ENCODE data around the gene C1QTNF4. TPM values are rescaled to one million over a fixed set of nuclear protein-coding genes. Genes with fewer than 3 reads are reported as not detected.

The C1QTNF4 gene
- total and polyA plus RNA-seq, 2 of the 13 experiments (the other 11 are each of a cell fraction or from before 2014, with no cell fraction given) = not detected

DNA sequence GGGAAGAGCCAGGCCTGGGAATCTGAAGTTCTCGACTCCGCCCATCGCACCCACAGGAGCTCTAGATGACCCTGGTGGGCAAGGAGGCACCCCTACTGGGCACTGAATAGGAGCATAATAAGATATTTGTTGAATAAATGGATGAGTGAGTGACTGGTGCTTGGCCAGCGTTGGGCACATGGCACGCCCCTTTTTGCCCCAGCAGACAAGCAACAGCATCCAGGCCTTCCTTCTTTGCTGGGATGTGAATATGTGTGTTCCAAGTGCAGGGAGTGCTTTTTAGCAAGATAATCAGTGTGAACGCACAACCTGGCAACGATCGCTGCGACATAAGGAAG lies 40.8 kb downstream of the C1QTNF4 start (continued):
- TF ChIP-seq, protein P1, sequence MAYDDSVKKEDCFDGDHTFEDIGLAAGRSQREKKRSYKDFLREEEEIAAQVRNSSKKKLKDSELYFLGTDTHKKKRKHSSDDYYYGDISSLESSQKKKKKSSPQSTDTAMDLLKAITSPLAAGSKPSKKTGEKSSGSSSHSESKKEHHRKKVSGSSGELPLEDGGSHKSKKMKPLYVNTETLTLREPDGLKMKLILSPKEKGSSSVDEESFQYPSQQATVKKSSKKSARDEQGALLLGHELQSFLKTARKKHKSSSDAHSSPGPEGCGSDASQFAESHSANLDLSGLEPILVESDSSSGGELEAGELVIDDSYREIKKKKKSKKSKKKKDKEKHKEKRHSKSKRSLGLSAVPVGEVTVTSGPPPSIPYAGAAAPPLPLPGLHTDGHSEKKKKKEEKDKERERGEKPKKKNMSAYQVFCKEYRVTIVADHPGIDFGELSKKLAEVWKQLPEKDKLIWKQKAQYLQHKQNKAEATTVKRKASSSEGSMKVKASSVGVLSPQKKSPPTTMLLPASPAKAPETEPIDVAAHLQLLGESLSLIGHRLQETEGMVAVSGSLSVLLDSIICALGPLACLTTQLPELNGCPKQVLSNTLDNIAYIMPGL (CRISPR knock-in tag; IDR thresholded peaks at IDR 0.05; ENCODE audit: borderline replicate concordance in 1 of 2, low read depth in 1 of 2) = no peak
- TF ChIP-seq ZNF784 (CRISPR knock-in tag; IDR thresholded peaks at IDR 0.05; ENCODE audit: borderline replicate concordance) (no peak), MAX (IDR thresholded peaks at IDR 0.05) (no peak), ZNF567 (CRISPR knock-in tag; IDR thresholded peaks at IDR 0.05; ENCODE audit: borderline replicate concordance) (no peak)

GRCh38 chr11:47552566-47553405 lies 41.4 kb downstream of the C1QTNF4 start, which contains the start of gene CELF1:
Gene CELF1, minus strand, starts transcription at chr11:47553132. Its CDS starts 53,609 bp downstream, at chr11:47499523.
- peaks cover 48% of the 10 kb centered on the region for H3K79me2 ChIP-seq (ENCODE audit: insufficient read depth, low read length)
- peak within 1 kb of the TSS; percentile 84 for H3K4me2 ChIP-seq (ENCODE audit: low read depth, low read length)
- peak within 1 kb of the TSS; percentile 69 to 98 (median 69) for H3K4me3 ChIP-seq (replicated peaks in 1 of 3; ENCODE audit: insufficient read depth in 1 of 3, low read depth in 2 of 3, low read length in 3 of 3)
- POLR2A ChIA-PET = interaction anchor here (0.6 to 2.6 kb wide), 5 partner anchors 12 to 126 kb away, joined by 3 to 19 read pairs (median 3); partner anchors contain the start of genes KBTBD4, NDUFS3, PSMC3 and PTPMT1
- H4K20me1 ChIP-seq (ENCODE audit: insufficient read depth, low read length) = peaks cover 31% of the 10 kb centered on the region
- H3K9ac ChIP-seq (ENCODE audit: insufficient read depth, low read depth, low read length) = peak within 1 kb of the TSS; percentile 95
- peak; percentile 77 for DNase-seq (ENCODE audit: low spot score)
- H3K4me1 ChIP-seq (ENCODE audit: insufficient read depth, low read length) = peaks cover 43% of the 10 kb centered on the region
- in situ Hi-C loops (cut with HindIII; ENCODE audit: extremely low pct_ligation_motif_present, low pct_unique_long_range_greater_than_20kb) = no loop called here
- H3K36me3 ChIP-seq (replicated peaks in 1 of 2; ENCODE audit: control insufficient read depth in 1 of 2, insufficient read depth in 2 of 2, low read length in 2 of 2) = peaks cover 0 to 3% of the 10 kb centered on the region in 2 experiments; a peak in 2 of 5 replicates
- peak; percentile 28 for FAIRE-seq
- H2AFZ ChIP-seq (ENCODE audit: low read length) = peak within 1 kb of the TSS; percentile 80
- WGBS (ENCODE audit: low lambda C conversion rate) = 0% methylated on average over 17 of the region's 89 CpGs
- peak within 1 kb of the TSS; percentile 81 for H3K27ac ChIP-seq (ENCODE audit: extremely low read length, insufficient read depth, low read length)
- CTCF ChIA-PET (ENCODE audit: low intra/inter-chr PET ratio, low total read pairs) = no interaction called here
- TSS peak; percentile 54 for BruUV-seq (replicated peaks)
- intact Hi-C loops (cut with micrococcal nuclease; ENCODE audit: unreplicated experiment) = loop anchor here (5.0 kb wide), 1 partner anchor 65 kb away; no protein-coding TSS in a partner anchor
- no peaks in the 10 kb centered on the region for H3K9me3 ChIP-seq (ENCODE audit: low read length)
- ATAC-seq = peak; percentile 93
- H3K27me3 ChIP-seq (ENCODE audit: control insufficient read depth in 1 of 2, insufficient read depth in 2 of 2, low read length in 2 of 2) = no peaks in the 10 kb centered on the region
- no peak for TF ChIP-seq HDAC2 (CRISPR knock-in tag; IDR thresholded peaks at IDR 0.05)
- peak; percentile 22; the same call in 1 of the 2 replicates for TF ChIP-seq NRL (CRISPR knock-in tag; IDR thresholded peaks at IDR 0.05; ENCODE audit: borderline replicate concordance)
- TF ChIP-seq MYNN (CRISPR knock-in tag; IDR thresholded peaks at IDR 0.05; ENCODE audit: low read depth) = no peak
- 0 out of 2 replicates have a peak, but pooled peaks have one; percentile 73 for TF ChIP-seq ZNF589 (CRISPR knock-in tag; conservative IDR thresholded peaks at IDR 0.05)
- TF ChIP-seq AGO1 (IDR thresholded peaks at IDR 0.05; ENCODE audit: low read depth, low read length, poor library complexity, severe bottlenecking) = peak; percentile 88
- no peak for TF ChIP-seq ZNF777 (CRISPR knock-in tag; IDR thresholded peaks at IDR 0.05)
- TF ChIP-seq NFYC (CRISPR knock-in tag; IDR thresholded peaks at IDR 0.05) = 0 out of 2 replicates have a peak, but pooled peaks have one; percentile 9
- no peak for TF ChIP-seq TCF7L2 (IDR thresholded peaks at IDR 0.05; ENCODE audit: low read depth, low read length)
- no peak for TF ChIP-seq ATF1 (CRISPR knock-in tag; IDR thresholded peaks at IDR 0.05)
- no peak for TF ChIP-seq ZFP37 (CRISPR knock-in tag; IDR thresholded peaks at IDR 0.05; ENCODE audit: borderline replicate concordance)
- no peak for TF ChIP-seq ZFYVE20 (CRISPR knock-in tag; IDR thresholded peaks at IDR 0.05; ENCODE audit: borderline replicate concordance, low read depth)
- TF ChIP-seq DRAP1 (CRISPR knock-in tag; IDR thresholded peaks at IDR 0.05) = peak; percentile 63; the same call in 1 of the 2 replicates
- TF ChIP-seq LBX2 (CRISPR knock-in tag; IDR thresholded peaks at IDR 0.05; ENCODE audit: borderline replicate concordance) = no peak
